ENCODE data around the gene TSGA10IP.
A peak's percentile ranks its signal among the peaks of the same experiment; 100 is the strongest.

DNA sequence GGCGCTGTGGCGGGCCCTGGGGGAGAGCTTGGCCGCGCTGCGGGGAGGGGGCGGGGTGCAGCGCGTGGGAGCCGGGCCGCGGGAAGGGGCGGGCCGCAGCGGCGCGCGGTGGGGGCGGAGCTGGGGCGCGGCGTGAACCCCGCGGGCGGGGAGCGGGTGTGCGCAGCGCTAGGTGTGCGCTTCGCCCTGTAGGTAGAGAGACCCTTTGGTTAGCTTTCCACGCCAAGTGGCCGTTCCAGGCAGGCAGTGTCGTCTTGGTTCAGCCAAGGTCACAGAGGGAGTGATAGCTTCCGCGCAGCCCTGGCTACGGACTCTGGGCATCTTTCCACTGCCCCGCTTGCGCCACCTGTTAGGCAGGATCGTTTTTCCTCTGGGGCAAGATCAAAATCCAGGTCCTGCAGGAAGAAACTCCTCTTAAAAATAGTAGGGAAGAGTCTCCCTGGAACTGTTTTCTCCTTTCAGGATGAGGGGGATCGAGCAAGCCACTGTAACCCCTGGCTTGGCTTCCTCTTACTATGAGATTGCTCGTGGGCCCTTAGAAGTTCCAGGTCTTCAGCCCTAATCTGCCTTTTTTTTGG is 57.5 kb downstream of the TSGA10IP start:
- TF ChIP-seq POU2F2 (IDR thresholded peaks at IDR 0.05; ENCODE audit: borderline replicate concordance, low read depth, low read length) = no peak
- TF ChIP-seq CHD1 (IDR thresholded peaks at IDR 0.05; ENCODE audit: low read depth, low read length) = no peak
- no peak for TF ChIP-seq NBN (IDR thresholded peaks at IDR 0.05)
- TF ChIP-seq RBBP5 (conservative IDR thresholded peaks at IDR 0.05) = no peak
- no peak for TF ChIP-seq FOXM1 (IDR thresholded peaks at IDR 0.05; ENCODE audit: low read depth, low read length)
- TF ChIP-seq, protein P1, sequence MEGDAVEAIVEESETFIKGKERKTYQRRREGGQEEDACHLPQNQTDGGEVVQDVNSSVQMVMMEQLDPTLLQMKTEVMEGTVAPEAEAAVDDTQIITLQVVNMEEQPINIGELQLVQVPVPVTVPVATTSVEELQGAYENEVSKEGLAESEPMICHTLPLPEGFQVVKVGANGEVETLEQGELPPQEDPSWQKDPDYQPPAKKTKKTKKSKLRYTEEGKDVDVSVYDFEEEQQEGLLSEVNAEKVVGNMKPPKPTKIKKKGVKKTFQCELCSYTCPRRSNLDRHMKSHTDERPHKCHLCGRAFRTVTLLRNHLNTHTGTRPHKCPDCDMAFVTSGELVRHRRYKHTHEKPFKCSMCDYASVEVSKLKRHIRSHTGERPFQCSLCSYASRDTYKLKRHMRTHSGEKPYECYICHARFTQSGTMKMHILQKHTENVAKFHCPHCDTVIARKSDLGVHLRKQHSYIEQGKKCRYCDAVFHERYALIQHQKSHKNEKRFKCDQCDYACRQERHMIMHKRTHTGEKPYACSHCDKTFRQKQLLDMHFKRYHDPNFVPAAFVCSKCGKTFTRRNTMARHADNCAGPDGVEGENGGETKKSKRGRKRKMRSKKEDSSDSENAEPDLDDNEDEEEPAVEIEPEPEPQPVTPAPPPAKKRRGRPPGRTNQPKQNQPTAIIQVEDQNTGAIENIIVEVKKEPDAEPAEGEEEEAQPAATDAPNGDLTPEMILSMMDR (IDR thresholded peaks at IDR 0.05 in 2 of 3, conservative IDR thresholded peaks at IDR 0.05 in 1 of 3; ENCODE audit: control insufficient read depth in 2 of 3, extremely low read depth in 1 of 3, insufficient read depth in 1 of 3, low read depth in 3 of 3, low read length in 3 of 3) = peak in 1 of 3 experiments; percentile 14; a peak in 1 of 6 replicates
- no peak for TF ChIP-seq IKZF1 (conservative IDR thresholded peaks at IDR 0.05)
- no peak; the same call in 1 of the 2 replicates for TF ChIP-seq POLR2A (IDR thresholded peaks at IDR 0.05; ENCODE audit: low read depth, low read length)
- TF ChIP-seq ZNF622 (IDR thresholded peaks at IDR 0.05) = no peak
